ENCODE measurements around the gene CHML.

- TF ChIP-seq CTCF (conservative IDR thresholded peaks at IDR 0.05 in 1 of 2, IDR thresholded peaks at IDR 0.05 in 1 of 2; ENCODE audit: extremely low read depth in 1 of 2, insufficient read depth in 1 of 2, low read depth in 1 of 2, low read length in 2 of 2) (no peak), EZH2 (IDR thresholded peaks at IDR 0.05; ENCODE audit: borderline replicate concordance, low read length) (no peak)
Measured at GRCh38 chr1:241631674-241632073, 8.5 kb downstream of the CHML start.
